ENCODE data around the gene S100Z.
"Not testable (repeated sequence)": the region's sequence is repeated elsewhere in the genome, so short reads cannot be mapped to it uniquely, and the experiment has no call there.

The S100Z gene

GRCh38 chr5:76852772-76853171 is 3.0 kb downstream of the S100Z start:
- Mint-ChIP-seq H3K4me1 (peaks cover 40% of the 10 kb centered on the region), H3K36me3 (peaks cover 5% of the 10 kb centered on the region), H3K4me3 (no peak overlapping the region), H3K27me3 (no peaks in the 10 kb centered on the region), H3K9me3 (peaks cover 7% of the 10 kb centered on the region), H3K27ac (no peak overlapping the region)
- no peak for ATAC-seq

DNA sequence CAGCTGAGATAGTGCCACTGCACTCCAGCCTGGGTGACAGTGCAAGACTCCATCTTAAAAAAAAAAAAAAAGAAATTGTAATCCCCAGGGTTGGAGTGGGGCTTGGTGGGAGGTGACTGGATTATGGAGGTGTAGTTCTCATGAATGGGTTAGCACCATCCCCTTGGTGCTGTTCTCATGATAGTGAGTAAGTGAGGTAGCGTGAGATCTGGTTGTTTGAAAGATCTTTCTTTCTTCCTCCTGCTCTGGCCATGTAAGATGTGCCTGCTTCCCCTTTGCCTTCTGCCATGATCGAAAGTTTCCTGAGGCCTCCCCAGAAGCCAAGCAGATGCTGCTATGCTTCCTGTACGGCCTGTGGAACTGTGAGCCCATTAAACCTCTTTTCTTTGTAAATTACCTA is 3.9 kb downstream of the S100Z start:
- H3K4me3 Mint-ChIP-seq = not testable (repeated sequence)

DNA sequence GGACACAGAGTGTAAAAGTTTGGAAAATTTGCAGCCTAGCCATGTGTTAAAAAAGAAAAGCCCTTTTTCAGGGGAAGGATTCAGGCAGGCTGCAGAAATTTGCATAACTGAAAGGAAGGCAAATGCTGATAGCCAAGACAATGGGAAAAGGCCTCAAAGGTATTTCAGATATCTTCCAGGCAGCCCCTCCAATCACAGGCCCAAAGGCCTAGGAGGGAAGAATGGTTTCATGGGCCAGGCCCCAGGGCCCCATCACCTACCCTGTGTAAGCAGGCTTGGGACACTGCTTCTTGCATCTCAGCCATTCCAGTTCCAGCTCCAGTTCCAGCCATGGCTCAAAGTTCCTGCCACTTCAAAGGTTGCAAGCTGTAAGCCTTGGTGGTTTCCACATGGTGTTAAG is 4.8 kb downstream of the S100Z start:
- Mint-ChIP-seq H3K27me3 (no peaks in the 10 kb centered on the region), H3K9me3 (peaks cover 7% of the 10 kb centered on the region), H3K4me1 (peaks cover 39% of the 10 kb centered on the region), H3K27ac (no peak overlapping the region), H3K36me3 (peaks cover 5% of the 10 kb centered on the region), H3K4me3 (no peak overlapping the region)
- no peak for ATAC-seq

More for the DNA sequence above, 3.9 kb downstream of the S100Z start:
- H3K4me1 Mint-ChIP-seq = peaks cover 40% of the 10 kb centered on the region
- not testable (repeated sequence) for ATAC-seq, H3K27me3 Mint-ChIP-seq, H3K27ac Mint-ChIP-seq, H3K9me3 Mint-ChIP-seq, H3K36me3 Mint-ChIP-seq

DNA sequence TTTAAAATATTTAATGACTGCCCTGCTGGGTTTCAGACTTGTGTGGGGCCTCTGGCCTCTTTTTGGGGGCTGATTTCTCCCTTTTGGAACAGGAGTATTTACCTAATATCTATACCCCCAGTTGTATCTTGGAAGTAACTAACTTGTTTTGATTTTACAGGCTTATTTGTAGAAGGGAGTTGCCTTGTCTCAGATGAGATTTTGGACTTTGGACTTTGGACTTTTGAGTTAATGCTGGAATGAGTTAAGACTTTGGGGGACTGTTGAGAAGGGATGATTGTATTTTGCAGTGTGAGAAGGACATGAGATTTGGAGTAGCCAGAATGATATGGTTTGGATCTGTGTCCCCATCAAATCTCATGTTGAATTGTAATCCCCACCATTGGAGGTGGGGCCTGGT is 5.7 kb downstream of the S100Z start:
- H3K9me3 Mint-ChIP-seq, ATAC-seq, H3K27me3 Mint-ChIP-seq, H3K4me3 Mint-ChIP-seq, H3K36me3 Mint-ChIP-seq: not testable (repeated sequence)
- Mint-ChIP-seq H3K27ac (peak overlapping the region; percentile 62), H3K4me1 (peaks cover 33% of the 10 kb centered on the region)

GRCh38 chr5:76855961-76856360 is 6.1 kb downstream of the S100Z start:
- peak; percentile 75 for ATAC-seq
- H3K36me3 Mint-ChIP-seq = peaks cover 5% of the 10 kb centered on the region
- peak overlapping the region; percentile 62 for H3K27ac Mint-ChIP-seq
- H3K9me3 Mint-ChIP-seq = peaks cover 7% of the 10 kb centered on the region
- peaks cover 28% of the 10 kb centered on the region for H3K4me1 Mint-ChIP-seq
- H3K4me3 Mint-ChIP-seq = no peak overlapping the region
- H3K27me3 Mint-ChIP-seq = no peaks in the 10 kb centered on the region

DNA sequence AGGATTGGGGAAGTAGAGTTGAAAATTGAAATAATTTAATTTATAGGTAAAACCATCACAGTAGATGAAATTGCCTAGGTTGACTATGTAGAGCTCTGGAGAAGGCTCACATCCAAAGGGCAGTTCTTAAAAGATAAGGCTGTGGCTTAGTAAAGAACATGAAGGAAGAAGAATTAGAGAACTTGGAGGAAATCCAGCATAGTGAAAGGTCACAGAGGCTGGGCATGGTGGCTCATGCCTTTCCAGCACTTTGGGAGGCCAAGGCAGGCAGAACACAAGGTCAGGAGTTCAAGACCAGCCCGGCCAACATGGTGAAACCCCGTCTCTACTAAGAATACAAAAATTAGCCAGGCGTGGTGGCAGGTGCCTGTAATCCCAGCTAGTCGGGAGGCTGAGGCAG is 7.0 kb downstream of the S100Z start:
- not testable (repeated sequence) for H3K4me3 Mint-ChIP-seq, H3K36me3 Mint-ChIP-seq, H3K27me3 Mint-ChIP-seq, ATAC-seq, H3K9me3 Mint-ChIP-seq
- H3K4me1 Mint-ChIP-seq = peaks cover 20% of the 10 kb centered on the region
- peak overlapping the region; percentile 62 for H3K27ac Mint-ChIP-seq

DNA sequence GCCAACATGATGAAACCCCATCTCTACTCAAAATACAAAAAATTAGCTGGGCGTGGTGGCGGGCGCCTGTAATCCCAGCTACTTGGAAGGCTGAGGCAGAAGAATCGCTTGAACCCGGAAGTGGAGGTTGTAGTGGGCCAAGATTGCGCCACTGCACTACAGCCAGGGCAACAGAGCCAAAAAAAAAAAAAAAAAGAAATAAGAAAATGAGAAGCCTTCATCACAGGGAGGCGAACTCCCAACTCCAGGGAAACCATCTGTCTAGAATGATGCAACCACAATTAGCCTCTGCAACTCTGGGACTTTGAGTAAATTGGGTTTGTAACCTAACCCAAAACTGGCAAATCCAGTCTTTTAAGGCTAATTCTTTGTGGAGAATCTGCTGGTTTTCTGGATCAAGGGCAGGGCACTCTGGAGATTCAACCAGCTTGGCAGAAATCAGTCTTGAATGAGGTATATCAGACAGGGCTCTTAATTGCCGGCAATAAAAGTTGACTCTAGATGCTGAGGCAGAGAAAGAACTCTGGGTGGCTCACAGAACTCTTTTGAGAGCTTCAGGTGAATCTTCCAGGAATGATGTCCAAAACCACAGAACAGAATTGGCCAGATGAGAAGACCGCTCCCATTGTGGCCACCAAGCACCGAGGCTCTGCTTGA is 9.9 kb downstream of the S100Z start:
- H3K4me3 Mint-ChIP-seq = no peak overlapping the region
- H3K9me3 Mint-ChIP-seq = peaks cover 4% of the 10 kb centered on the region
- no peaks in the 10 kb centered on the region for H3K27me3 Mint-ChIP-seq
- ATAC-seq = no peak
- peaks cover 5% of the 10 kb centered on the region for H3K36me3 Mint-ChIP-seq
- no peak overlapping the region for H3K27ac Mint-ChIP-seq
- peaks cover 19% of the 10 kb centered on the region for H3K4me1 Mint-ChIP-seq

- Mint-ChIP-seq H3K36me3 (no peaks in the 10 kb centered on the region), H3K27ac (no peak overlapping the region), H3K4me1 (peaks cover 5% of the 10 kb centered on the region), H3K27me3 (no peaks in the 10 kb centered on the region), H3K9me3 (no peaks in the 10 kb centered on the region), H3K4me3 (no peak overlapping the region)
- ATAC-seq = no peak
Observed at GRCh38 chr5:76861612-76862011, 11.8 kb downstream of the S100Z start.

DNA sequence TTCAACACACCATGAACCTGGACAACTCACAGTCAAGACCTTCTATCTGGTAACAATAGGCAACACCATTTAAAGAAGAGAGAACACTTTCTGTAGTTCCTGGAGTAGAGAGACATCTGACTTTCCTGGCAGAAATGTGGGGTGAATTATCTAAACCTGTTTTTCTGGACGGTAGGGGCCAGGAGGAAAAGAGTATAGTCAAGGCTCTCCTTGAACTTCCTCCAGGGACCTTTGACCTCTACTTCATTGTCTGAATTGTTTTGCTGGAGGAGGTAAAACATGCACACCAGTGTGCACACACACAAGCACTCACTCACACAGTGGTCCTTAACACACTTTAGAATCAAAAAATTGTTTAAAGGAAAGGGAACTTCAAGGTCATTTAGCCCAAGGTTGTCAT is 13.2 kb downstream of the S100Z start:
- Mint-ChIP-seq H3K27me3 (no peaks in the 10 kb centered on the region), H3K36me3 (no peaks in the 10 kb centered on the region), H3K27ac (no peak overlapping the region), H3K9me3 (no peaks in the 10 kb centered on the region), H3K4me3 (no peak overlapping the region), H3K4me1 (peaks cover 6% of the 10 kb centered on the region)
- ATAC-seq = no peak

DNA sequence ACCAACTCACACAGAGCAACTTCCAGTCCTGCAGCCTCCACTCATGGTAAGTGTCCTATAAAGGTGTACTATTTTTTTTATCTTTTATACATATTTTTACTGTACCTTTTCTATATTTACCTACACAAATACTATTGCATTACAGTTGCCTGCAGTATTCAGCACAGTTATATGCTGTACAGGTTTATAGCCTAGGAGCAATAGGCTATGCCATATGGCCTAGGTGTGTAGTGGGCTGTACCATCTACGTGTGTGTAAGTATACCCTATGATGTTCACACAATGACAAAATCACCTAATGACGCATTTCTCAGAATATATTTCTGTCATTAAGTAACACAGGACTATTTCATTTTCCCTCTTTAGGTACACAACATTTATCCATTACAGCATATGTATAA is 16.7 kb downstream of the S100Z start:
- no peak overlapping the region for H3K27ac Mint-ChIP-seq
- no peak for ATAC-seq
- H3K9me3 Mint-ChIP-seq = no peaks in the 10 kb centered on the region
- H3K4me3 Mint-ChIP-seq = no peak overlapping the region
- H3K36me3 Mint-ChIP-seq = no peaks in the 10 kb centered on the region
- peaks cover 6% of the 10 kb centered on the region for H3K4me1 Mint-ChIP-seq
- no peaks in the 10 kb centered on the region for H3K27me3 Mint-ChIP-seq

DNA sequence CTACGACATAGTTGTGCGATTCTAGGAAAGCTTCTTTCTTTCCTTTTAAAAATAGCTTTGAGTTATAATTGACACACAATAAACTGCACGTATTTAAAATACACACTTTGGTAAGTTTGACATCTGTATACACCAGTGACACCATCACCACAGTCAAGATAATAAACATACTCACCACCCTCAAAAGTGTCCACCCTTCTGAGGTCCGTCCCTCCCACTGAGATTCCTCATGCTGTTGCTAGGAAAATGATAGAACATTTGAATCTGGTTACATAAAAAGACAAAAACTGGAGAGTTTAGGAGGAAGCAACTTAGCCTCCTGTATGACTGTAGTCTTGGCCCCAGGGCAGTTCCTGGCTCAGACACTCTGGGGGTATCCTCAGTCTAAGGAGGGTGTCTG is 17.2 kb downstream of the S100Z start:
- Mint-ChIP-seq H3K4me1 (peaks cover 6% of the 10 kb centered on the region), H3K27ac (no peak overlapping the region), H3K4me3 (no peak overlapping the region), H3K9me3 (no peaks in the 10 kb centered on the region), H3K27me3 (no peaks in the 10 kb centered on the region), H3K36me3 (no peaks in the 10 kb centered on the region)
- no peak for ATAC-seq

DNA sequence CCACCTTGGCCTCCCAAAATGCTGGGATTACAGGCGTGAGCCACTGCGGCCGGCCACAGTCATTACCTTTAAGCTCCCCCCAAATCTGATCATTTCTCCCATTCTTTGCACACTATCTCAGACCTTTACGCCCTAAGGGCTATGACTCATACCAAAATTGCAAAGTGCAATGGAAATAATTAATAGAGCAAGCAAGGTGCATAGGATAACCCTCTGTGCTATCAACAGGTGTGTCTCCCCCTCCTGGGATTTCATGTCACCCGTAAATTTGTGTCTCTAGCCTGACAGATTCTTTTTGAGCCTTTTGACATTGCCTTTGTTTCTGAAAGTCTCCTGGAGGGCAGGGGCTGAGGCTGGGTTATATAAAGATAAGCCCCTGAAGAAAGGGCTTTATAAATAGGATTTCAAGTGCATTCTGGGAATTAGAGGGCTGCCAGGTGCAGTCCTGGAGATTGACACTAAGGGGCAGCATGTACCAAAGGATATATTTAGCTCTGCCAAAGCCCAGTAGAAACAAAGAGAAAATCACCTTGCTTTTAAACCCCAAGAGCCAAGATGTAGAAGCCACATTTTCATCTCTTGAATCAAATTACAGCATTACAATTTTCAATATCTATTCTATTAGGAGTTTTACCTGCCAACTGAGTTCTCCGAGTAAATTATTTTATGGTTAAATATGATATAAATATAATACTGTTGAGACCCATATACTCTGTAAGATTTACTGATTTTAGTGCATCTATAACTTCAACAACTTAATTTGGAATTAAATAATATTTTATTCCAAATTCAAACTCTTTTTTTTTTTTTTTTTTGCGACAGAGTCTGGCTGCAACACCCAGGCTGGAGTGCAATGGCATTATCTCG is 18.2 kb downstream of the S100Z start:
- H3K9me3 Mint-ChIP-seq = no peaks in the 10 kb centered on the region
- H3K4me3 Mint-ChIP-seq = no peak overlapping the region

DNA sequence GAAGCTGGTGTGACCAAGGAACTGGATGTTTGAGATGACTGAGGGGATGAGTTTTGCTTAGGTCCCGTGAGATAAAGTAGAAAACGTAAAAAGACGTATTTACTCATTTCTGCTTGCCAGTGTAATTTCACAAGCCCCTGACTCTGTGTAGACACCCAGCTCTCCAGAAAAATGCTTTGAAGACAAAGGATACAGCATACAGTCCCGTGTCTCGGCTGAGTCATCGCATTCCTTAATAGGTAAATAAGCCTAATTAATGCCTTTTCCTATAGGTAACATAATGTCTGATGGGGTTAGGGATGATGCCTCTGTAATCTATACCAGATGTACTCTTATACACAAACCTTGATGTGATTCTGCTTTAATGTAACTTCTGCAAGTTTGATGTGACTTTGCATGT is 20.2 kb downstream of the S100Z start:
- no peak for ATAC-seq
- no peak overlapping the region for H3K4me3 Mint-ChIP-seq
- H3K36me3 Mint-ChIP-seq = no peaks in the 10 kb centered on the region
- no peaks in the 10 kb centered on the region for H3K9me3 Mint-ChIP-seq
- H3K27me3 Mint-ChIP-seq = no peaks in the 10 kb centered on the region
- H3K4me1 Mint-ChIP-seq = peaks cover 22% of the 10 kb centered on the region
- no peak overlapping the region for H3K27ac Mint-ChIP-seq

More for the DNA sequence above, 18.2 kb downstream of the S100Z start:
- Mint-ChIP-seq H3K27ac (peak overlapping the region; percentile 35), H3K36me3 (no peaks in the 10 kb centered on the region), H3K4me1 (peaks cover 6% of the 10 kb centered on the region), H3K27me3 (no peaks in the 10 kb centered on the region)
- ATAC-seq = peak; percentile 71

- peak overlapping the region; percentile 69 for H3K4me3 Mint-ChIP-seq
- H3K27me3 Mint-ChIP-seq = no peaks in the 10 kb centered on the region
- peak overlapping the region; percentile 82 for H3K27ac Mint-ChIP-seq
- H3K9me3 Mint-ChIP-seq = no peaks in the 10 kb centered on the region
- peak; percentile 83 for ATAC-seq
- peaks cover 26% of the 10 kb centered on the region for H3K4me1 Mint-ChIP-seq
- no peaks in the 10 kb centered on the region for H3K36me3 Mint-ChIP-seq
Observed at GRCh38 chr5:76874088-76874581, 24.3 kb downstream of the S100Z start.

- no peak overlapping the region for H3K4me3 Mint-ChIP-seq
- no peak for ATAC-seq
- H3K9me3 Mint-ChIP-seq = no peaks in the 10 kb centered on the region
- H3K4me1 Mint-ChIP-seq = peaks cover 13% of the 10 kb centered on the region
- H3K36me3 Mint-ChIP-seq = peaks cover 5% of the 10 kb centered on the region
- no peak overlapping the region for H3K27ac Mint-ChIP-seq
- peaks cover 20% of the 10 kb centered on the region for H3K27me3 Mint-ChIP-seq
Observed at GRCh38 chr5:76888733-76889300, 39.0 kb downstream of the S100Z start.

Measured in stimulated activated memory B cell treated with anti-CD40 and anti-IgM and Interleukin-4, amounts not matched to agents 10 μg/mL and 1 μg/mL and 100 μg/mL, for 72 hours (primary cell).